ENCODE data around the gene PRKACA.

The PRKACA gene

DNA sequence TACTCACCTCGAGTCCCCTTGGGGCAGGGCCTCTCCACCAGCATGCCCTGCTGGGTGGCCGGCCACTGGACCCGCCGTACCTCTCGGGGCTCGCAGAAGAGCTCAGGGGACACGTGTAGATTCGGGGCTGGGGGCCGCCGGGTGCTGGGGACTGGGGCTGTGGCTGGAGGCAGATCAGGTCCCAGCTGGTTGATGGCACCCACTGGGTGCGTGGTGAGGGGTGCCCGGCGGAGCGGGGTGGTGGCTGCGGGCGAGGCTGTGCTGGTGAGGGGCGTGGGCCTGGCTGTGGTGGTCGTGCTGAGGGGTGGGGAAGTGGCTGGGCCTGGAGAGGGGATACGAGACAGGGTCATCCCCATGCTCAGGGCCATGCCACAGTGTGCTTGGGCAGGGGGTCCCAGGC lies 43.7 kb upstream of the PRKACA start:
- no peak for DNase-seq (ENCODE audit: low read depth)
- H3K4me3 ChIP-seq (ENCODE audit: low read length): no peak overlapping the region
- TF ChIP-seq, protein P1, sequence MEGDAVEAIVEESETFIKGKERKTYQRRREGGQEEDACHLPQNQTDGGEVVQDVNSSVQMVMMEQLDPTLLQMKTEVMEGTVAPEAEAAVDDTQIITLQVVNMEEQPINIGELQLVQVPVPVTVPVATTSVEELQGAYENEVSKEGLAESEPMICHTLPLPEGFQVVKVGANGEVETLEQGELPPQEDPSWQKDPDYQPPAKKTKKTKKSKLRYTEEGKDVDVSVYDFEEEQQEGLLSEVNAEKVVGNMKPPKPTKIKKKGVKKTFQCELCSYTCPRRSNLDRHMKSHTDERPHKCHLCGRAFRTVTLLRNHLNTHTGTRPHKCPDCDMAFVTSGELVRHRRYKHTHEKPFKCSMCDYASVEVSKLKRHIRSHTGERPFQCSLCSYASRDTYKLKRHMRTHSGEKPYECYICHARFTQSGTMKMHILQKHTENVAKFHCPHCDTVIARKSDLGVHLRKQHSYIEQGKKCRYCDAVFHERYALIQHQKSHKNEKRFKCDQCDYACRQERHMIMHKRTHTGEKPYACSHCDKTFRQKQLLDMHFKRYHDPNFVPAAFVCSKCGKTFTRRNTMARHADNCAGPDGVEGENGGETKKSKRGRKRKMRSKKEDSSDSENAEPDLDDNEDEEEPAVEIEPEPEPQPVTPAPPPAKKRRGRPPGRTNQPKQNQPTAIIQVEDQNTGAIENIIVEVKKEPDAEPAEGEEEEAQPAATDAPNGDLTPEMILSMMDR (IDR thresholded peaks at IDR 0.05; ENCODE audit: insufficient read depth, low read depth, low read length, missing control alignments): no peak

DNA sequence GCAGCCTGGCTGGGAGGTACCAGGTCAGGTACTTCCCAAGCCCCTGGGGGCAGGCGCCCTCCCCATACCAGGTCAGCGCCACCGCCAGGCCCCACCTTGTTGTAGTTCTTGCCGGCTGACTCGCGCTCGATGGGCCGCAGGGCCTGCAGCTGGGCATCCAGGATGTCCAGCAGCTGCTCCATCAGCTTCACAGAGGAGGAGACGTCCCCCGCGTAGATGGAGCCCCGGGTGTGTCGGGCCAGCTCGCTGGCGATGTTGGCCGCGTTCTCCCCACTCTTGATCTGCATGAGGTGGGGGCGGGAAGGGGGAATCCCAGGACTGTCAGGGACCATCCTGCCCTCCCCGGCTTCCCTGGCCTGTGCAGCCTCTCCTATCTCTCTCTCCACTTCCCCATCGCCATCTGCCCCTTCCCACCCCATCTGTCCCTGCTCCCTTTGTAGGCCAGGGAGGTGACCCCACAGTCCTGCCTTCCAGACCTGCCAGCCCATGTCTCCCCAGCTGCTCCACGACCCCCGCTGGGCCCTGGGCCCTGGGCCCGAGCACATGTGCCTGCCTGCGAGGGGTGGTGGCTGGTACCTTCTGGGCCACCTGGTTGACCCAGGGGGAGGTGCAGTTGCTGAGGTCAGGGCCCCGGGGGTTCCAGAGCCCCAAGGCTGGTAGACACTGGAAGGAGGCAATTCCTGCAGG lies 42.6 kb upstream of the PRKACA start:
- no peak for DNase-seq (ENCODE audit: low read depth)
- H3K4me3 ChIP-seq (ENCODE audit: low read length): no peak overlapping the region
- TF ChIP-seq, protein P1 (IDR thresholded peaks at IDR 0.05; ENCODE audit: insufficient read depth, low read depth, low read length, missing control alignments): no peak

DNA sequence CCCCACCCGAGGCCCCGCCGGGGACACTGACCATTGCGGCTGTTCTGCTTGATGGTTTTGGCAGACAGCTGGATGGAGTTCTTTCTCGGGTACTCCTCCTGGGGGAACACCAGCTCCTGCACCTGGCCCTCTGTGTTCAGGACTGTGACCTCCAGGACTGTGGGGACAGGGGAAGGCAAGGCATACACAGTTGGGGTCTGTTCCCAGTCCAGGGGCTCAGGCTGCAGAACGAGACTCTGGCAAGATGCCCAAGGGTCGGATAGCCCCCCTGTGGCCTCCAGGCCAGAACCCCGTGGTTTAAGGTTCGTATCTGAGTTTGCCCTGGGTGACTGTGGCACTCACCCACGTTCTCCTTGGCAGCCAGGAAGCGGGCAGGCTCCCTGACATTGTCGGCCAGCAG lies 41.5 kb upstream of the PRKACA start:
- TF ChIP-seq, protein P1 (IDR thresholded peaks at IDR 0.05; ENCODE audit: insufficient read depth, low read depth, low read length, missing control alignments): no peak
- DNase-seq (ENCODE audit: low read depth): no peak
- H3K4me3 ChIP-seq (ENCODE audit: low read length): no peak overlapping the region

DNA sequence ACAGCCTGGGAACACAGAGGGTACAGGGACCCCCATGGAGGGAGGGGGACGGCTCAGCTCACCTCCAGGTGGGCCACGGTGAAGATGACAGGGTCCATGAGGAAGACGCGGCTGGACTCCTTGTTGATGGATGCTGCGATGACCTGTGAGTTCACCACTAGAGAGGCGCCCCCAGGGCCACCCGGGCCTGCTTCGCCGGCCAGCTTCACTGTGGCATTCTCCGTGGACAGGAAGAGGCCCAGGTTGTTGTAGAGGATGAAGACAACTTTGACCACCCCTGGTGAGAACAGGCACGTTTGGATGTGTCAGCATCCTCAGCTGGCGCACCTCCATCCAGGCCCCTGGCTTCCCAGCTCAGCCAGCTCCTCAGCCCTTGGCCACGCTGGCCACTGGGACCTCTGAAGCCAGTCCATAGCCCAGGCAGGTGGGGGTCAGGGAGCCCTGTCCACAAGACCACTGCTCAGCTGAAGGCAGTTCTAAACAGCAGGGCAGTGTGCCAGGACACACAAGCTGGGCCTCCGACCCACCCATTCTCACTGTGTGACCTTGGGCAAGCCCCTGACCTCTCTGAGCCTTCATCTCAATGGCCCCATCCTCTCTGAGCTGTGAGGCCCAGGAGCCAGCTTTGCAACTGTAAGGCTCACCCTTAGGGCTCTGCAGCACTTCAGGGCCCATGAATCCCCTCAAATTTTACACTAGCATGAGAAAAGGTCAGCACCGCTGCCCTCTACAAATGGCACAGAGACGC lies 40.9 kb upstream of the PRKACA start:
- DNase-seq (ENCODE audit: low read depth): no peak
- TF ChIP-seq, protein P1 (IDR thresholded peaks at IDR 0.05; ENCODE audit: insufficient read depth, low read depth, low read length, missing control alignments): no peak
- no peak overlapping the region for H3K4me3 ChIP-seq (ENCODE audit: low read length)

DNA sequence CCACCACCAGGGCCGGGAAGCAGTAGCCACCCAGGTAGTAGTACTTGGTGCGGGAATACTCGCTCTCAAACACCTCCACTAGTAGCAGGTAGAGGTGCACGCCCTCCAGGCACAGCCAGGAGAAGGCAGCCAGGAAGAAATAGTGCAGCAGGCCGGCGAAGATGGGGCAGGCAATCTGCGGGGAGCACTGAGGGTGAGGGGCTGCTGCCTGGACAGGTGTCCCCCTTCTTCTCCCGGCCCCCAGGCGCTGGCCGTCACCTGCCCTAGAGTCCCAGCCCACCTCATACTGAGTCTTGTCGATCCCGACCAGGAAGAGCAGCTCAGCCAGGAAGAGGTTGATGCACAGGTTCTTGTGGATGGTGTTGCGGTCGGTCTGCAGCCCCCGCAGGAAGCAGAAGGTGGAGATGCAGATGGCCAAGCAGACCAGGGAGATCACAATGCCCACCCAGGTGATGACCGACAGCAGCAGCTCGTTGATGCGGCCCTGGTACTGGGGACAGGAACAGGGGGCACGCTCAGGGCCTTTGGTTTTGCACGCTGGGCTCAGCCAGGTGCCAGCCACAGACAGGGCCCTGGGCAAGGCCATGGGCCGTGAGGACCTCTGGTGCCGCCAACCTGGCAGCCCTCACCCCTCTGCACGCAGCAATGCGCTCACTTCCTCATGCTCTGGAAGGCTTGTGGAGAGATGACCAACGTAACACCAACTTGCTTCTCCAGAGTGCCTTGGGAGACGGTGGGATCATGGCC lies 39.6 kb upstream of the PRKACA start:
- DNase-seq (ENCODE audit: low read depth): no peak
- no peak overlapping the region for H3K4me3 ChIP-seq (ENCODE audit: low read length)
- TF ChIP-seq, protein P1 (IDR thresholded peaks at IDR 0.05; ENCODE audit: insufficient read depth, low read depth, low read length, missing control alignments): no peak

DNA sequence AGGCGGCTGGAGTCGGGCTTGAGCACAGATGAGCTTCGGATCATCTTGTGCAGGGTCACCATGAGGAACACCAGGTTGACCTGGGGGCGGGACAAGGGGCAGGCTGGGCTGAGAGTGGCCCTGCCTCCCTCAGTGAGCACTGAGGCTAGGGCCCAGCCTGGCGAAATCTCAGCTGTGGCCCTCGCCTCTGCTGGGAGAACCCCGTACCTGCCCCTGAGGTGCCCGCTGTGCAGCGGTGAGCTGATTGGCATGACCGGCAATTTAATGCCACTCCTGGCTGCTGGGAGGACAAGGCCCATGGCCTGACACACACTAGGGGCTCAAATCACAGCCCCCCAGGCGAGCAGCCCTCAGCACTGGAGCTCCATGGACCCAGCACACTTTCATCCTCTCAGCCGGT lies 38.6 kb upstream of the PRKACA start:
- H3K4me3 ChIP-seq (ENCODE audit: low read length): no peak overlapping the region
- no peak for DNase-seq (ENCODE audit: low read depth)
- TF ChIP-seq, protein P1 (IDR thresholded peaks at IDR 0.05; ENCODE audit: insufficient read depth, low read depth, low read length, missing control alignments): no peak

Measured in epithelial cell of esophagus (primary cell).